ENCODE results near the gene CHRNA4. TPM values are rescaled to one million over a fixed set of nuclear protein-coding genes. Genes with fewer than 3 reads are reported as not detected.

The CHRNA4 gene
- polyA plus RNA-seq, 1 donor (not counting 4 experiments of a cell fraction or from before 2014, with no cell fraction given), result not detected

DNA sequence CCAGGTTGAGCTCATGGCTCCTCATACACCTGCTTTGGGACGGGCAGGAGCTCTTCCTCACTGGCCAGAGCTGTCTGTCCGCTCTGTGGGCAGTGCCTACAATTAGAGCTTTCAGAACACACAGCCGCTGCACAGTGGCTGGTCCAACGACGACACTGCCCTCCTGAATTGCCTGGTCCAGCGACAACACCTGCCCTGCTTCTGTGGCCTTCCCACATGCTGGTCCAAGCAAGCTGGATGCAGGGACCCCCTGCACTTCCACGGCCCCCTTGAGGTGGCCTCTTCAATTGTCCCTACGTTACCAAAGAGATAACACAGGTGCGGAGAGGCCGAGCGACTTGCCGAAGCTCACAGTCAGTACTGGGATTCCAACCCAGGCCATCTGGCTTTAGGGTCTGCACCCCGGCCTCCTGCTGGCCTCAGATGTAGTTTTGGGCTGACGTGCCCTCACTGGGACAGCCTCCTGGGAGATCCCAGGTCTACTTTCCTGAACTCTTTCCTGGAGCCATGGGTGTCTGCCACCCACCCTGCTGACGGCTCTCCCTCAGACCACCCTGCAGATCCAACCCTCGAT lies 1.4 kb upstream of the CHRNA4 start:
- FAIRE-seq, result no peak
- no peaks in the 10 kb centered on the region for H3K9me3 ChIP-seq (ENCODE audit: control insufficient read depth, low read depth, low read length)
- no peak overlapping the region for H3K4me2 ChIP-seq (ENCODE audit: control insufficient read depth, extremely low read depth, insufficient read depth, low read depth, low read length)
- dilution Hi-C loops (cut with MboI; ENCODE audit: extremely low pct_ligation_motif_present, low sequenced_read_pairs), result no loop called here
- no peaks in the 10 kb centered on the region for H3K9me1 ChIP-seq (ENCODE audit: control insufficient read depth, extremely low read depth, insufficient read depth, low read length)
- no peaks in the 10 kb centered on the region for H3K79me2 ChIP-seq (ENCODE audit: control insufficient read depth, insufficient read depth, low read length)
- peaks cover 41% of the 10 kb centered on the region for H3K27me3 ChIP-seq (ENCODE audit: control insufficient read depth, extremely low read depth, insufficient read depth, low read length)
- H2AFZ ChIP-seq (ENCODE audit: control insufficient read depth, low read length), result no peak overlapping the region
- DNase-seq (ENCODE audit: low read depth, low spot score), result no peak
- no peaks in the 10 kb centered on the region for H3K36me3 ChIP-seq (ENCODE audit: control insufficient read depth in 2 of 2, extremely low read depth in 1 of 2, insufficient read depth in 2 of 2, low read length in 2 of 2)
- H4K20me1 ChIP-seq (ENCODE audit: control insufficient read depth, extremely low read depth, insufficient read depth, low read length), result no peaks in the 10 kb centered on the region
- H3K9ac ChIP-seq (ENCODE audit: control insufficient read depth, extremely low read depth, insufficient read depth, low read length), result no peak overlapping the region
- H3K4me1 ChIP-seq (ENCODE audit: control insufficient read depth, extremely low read depth, insufficient read depth, low read length), result no peaks in the 10 kb centered on the region
- TF ChIP-seq, protein P1, sequence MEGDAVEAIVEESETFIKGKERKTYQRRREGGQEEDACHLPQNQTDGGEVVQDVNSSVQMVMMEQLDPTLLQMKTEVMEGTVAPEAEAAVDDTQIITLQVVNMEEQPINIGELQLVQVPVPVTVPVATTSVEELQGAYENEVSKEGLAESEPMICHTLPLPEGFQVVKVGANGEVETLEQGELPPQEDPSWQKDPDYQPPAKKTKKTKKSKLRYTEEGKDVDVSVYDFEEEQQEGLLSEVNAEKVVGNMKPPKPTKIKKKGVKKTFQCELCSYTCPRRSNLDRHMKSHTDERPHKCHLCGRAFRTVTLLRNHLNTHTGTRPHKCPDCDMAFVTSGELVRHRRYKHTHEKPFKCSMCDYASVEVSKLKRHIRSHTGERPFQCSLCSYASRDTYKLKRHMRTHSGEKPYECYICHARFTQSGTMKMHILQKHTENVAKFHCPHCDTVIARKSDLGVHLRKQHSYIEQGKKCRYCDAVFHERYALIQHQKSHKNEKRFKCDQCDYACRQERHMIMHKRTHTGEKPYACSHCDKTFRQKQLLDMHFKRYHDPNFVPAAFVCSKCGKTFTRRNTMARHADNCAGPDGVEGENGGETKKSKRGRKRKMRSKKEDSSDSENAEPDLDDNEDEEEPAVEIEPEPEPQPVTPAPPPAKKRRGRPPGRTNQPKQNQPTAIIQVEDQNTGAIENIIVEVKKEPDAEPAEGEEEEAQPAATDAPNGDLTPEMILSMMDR (optimal IDR thresholded peaks at IDR 0.05 in 1 of 3, IDR thresholded peaks at IDR 0.05 in 1 of 3, conservative IDR thresholded peaks at IDR 0.05 in 1 of 3; ENCODE audit: extremely low read depth in 1 of 3, insufficient read depth in 2 of 3, low read length in 3 of 3), result no peak
- TF ChIP-seq EZH2 (IDR thresholded peaks at IDR 0.05; ENCODE audit: low read length), result no peak
- no peak overlapping the region for H3K4me3 ChIP-seq (ENCODE audit: control insufficient read depth in 2 of 3, extremely low read depth in 1 of 3, insufficient read depth in 2 of 3, low read depth in 1 of 3, low read length in 3 of 3)
- H3K27ac ChIP-seq (ENCODE audit: control insufficient read depth, insufficient read depth, low read length), result no peak overlapping the region

DNA sequence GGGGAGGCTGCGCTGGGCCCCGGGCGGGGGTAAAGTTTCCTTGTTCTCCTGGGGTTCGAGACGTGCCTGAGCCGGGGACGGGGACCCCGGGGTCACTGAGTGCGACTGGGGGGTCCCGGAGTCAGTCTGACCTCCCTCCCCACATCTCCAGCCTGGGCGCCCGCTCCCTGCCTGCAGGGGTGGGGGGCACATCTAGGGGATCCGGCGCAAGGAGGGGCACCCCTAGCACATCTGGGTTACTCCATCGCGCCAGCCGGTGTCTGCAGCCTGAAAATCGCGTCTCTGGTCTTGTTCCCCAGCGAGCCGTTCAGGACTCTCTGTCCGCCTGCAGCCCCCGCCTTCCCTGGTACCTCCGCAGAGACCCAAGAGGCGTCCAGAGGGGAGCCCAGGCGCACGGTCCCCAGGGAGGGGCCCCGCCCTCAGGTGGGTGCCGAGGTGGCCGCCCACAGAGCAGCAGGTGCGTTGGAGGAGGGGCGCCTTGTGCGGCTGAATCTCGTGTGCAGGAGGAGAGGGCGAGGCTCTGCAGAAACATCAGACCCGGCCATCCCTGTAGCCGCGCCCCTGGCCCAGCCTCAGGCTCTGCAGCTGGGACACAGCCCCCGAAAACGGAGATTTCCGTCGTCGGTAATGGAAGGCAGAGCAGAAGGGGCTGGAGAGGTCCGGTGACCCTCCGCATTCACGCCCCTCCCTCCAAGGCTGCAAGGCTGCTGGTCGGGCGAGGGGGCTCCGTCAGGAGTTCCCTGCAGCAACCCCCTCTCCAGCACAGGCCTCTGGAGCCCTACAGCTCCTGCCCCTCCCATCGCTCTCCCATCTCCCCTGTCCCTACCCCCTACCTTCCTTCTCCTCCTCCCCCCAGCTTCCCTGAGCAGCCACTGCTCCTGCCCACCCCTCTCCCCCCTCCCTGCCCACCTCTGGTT lies 628 bp upstream of the CHRNA4 start:
- no peak overlapping the region for H3K4me3 ChIP-seq (ENCODE audit: control insufficient read depth in 2 of 3, extremely low read depth in 1 of 3, insufficient read depth in 2 of 3, low read depth in 1 of 3, low read length in 3 of 3)
- no peak overlapping the region for H2AFZ ChIP-seq (ENCODE audit: control insufficient read depth, low read length)
- H3K36me3 ChIP-seq (ENCODE audit: control insufficient read depth in 2 of 2, extremely low read depth in 1 of 2, insufficient read depth in 2 of 2, low read length in 2 of 2), result no peaks in the 10 kb centered on the region
- H3K9me1 ChIP-seq (ENCODE audit: control insufficient read depth, extremely low read depth, insufficient read depth, low read length), result no peaks in the 10 kb centered on the region
- H3K79me2 ChIP-seq (ENCODE audit: control insufficient read depth, insufficient read depth, low read length), result no peaks in the 10 kb centered on the region
- TF ChIP-seq, protein P1 (optimal IDR thresholded peaks at IDR 0.05 in 1 of 3, IDR thresholded peaks at IDR 0.05 in 1 of 3, conservative IDR thresholded peaks at IDR 0.05 in 1 of 3; ENCODE audit: extremely low read depth in 1 of 3, insufficient read depth in 2 of 3, low read length in 3 of 3), result no peak
- no peak for TF ChIP-seq EZH2 (IDR thresholded peaks at IDR 0.05; ENCODE audit: low read length)
- no peaks in the 10 kb centered on the region for H3K4me1 ChIP-seq (ENCODE audit: control insufficient read depth, extremely low read depth, insufficient read depth, low read length)
- FAIRE-seq (no peak), DNase-seq (ENCODE audit: low read depth, low spot score) (no peak)
- H3K27me3 ChIP-seq (ENCODE audit: control insufficient read depth, extremely low read depth, insufficient read depth, low read length), result peaks cover 41% of the 10 kb centered on the region
- no peaks in the 10 kb centered on the region for H3K9me3 ChIP-seq (ENCODE audit: control insufficient read depth, low read depth, low read length)
- H4K20me1 ChIP-seq (ENCODE audit: control insufficient read depth, extremely low read depth, insufficient read depth, low read length), result no peaks in the 10 kb centered on the region
- no peak overlapping the region for H3K4me2 ChIP-seq (ENCODE audit: control insufficient read depth, extremely low read depth, insufficient read depth, low read depth, low read length)
- H3K9ac ChIP-seq (ENCODE audit: control insufficient read depth, extremely low read depth, insufficient read depth, low read length), result no peak overlapping the region
- dilution Hi-C loops (cut with MboI; ENCODE audit: extremely low pct_ligation_motif_present, low sequenced_read_pairs), result no loop called here
- no peak overlapping the region for H3K27ac ChIP-seq (ENCODE audit: control insufficient read depth, insufficient read depth, low read length)
